ENCODE measurements around the gene PIM1.
"Not testable (repeated sequence)": the region's sequence is repeated elsewhere in the genome, so short reads cannot be mapped to it uniquely, and the experiment has no call there.

PIM1 gene

GRCh38 chr6:37171970-37172812 lies 2.2 kb downstream of the PIM1 start:
- DNase-seq: peak; percentile 82

- DNase-seq: peak; percentile 65
Observed at GRCh38 chr6:37172912-37173492, 3.0 kb downstream of the PIM1 start.

GRCh38 chr6:37173493-37174195 lies 3.7 kb downstream of the PIM1 start:
- no peak for DNase-seq

- DNase-seq: no peak
Observed at GRCh38 chr6:37174196-37174514, 4.2 kb downstream of the PIM1 start.

- DNase-seq: no peak
Observed at GRCh38 chr6:37174515-37175331, 4.8 kb downstream of the PIM1 start.

- DNase-seq: no peak
Observed at GRCh38 chr6:37175332-37176267, 5.6 kb downstream of the PIM1 start.

DNA sequence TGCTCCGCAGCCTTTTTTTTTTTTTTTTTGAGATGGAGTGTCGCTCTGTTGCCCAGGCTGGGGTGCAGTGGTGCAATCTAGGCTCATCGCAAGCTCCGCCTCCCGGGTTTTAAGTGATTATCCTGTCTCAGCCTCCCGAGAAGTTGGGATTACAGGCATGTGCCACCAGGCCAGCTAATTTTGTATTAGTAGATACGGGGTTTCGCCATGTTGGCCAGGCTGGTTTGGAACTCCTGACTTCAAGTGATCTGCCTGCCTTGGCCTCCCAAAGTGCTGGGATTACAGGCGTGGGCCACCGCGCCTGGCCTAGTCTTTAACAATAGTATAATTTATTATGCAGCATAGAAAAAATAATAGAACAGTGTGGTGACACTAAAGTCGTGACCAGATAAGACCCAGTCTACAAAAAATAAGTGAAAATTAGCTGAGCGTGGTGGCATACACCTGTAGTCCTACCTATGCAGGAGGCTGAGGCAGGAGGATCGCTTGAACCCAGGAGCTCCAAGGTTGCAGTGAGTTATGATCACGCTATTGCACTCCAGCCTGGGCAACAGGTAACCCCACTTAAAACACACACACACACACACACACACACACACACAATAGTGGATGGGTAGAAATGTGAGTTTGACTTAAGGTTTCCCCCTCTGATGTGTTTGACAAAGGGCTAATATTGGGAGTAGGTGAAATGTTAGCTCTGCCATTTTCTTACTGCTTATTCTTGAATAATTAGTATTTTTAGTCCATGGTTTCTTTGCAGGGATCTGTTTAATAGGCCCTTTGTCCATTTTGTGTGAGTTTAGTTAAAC lies 6.5 kb downstream of the PIM1 start:
- no peak for DNase-seq

- no peak for DNase-seq
Observed at GRCh38 chr6:37177077-37177934, 7.4 kb downstream of the PIM1 start.

DNA sequence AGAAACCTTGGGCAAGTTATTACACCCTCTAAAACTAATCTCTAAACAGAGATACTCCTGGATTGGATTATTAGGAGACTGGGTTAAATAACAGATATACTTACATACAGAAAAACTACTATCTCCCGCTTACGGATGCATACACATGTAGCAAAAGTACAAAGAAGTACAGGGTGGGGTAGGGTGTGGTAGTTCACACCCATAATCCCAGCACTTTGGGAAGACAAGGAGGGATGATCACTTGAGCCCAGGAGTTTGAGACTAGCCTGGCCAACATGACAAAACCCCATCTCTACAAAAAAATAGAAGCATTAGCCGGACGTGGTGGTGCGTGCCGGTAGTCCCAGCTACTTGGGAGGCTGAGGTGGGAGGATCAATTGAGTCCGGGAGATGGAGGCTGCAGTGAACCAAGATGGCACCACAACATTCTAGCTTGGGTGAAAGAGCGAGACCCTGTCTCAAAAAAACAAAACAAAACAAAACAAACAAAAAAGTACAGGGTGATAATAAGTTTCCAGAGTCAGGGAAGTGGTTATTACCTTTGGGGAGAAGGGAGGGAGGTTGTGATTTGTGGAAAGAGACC lies 8.1 kb downstream of the PIM1 start:
- no peak for DNase-seq

- DNase-seq: no peak
Observed at GRCh38 chr6:37180075-37180474, 10.1 kb downstream of the PIM1 start.

GRCh38 chr6:37180610-37181009 lies 10.7 kb downstream of the PIM1 start:
- DNase-seq: not testable (repeated sequence)

- no peak for DNase-seq
Observed at GRCh38 chr6:37182736-37183590, 13.0 kb downstream of the PIM1 start.

DNA sequence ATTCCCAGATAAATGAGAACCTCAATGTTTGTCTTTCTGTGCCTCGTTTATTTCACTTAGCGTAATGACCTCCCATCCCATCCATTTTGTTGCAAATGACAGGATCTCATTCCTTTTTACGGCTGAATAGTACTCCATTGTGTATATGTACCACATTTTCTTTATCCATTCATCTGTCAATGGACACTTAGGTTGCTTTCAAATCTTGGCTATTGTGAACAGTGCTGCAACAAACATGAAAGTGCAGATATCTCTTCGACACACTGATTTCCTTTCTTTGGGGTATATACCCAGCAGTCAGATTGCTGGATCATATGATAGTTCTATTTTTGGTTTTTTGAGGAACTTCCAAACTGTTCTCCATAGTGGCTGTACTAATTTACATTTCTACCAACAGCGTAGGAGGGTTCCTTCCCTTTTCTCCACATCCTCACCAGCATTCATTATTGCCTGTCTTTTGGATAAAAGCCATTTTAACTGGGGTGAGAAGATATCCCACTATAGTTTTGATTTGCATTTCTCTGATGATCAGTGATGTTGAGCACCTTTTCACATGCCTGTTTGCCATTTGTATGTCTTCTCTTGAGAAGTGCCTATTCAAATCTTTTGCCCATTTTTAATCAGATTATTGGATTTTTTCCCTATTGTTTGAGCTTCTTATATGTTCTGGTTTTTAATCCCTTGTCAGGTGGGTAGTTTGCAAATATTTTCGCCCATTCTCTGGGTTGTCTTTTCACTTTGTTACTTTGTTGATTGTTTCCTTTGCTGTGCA lies 16.2 kb downstream of the PIM1 start:
- not testable (repeated sequence) for DNase-seq

DNA sequence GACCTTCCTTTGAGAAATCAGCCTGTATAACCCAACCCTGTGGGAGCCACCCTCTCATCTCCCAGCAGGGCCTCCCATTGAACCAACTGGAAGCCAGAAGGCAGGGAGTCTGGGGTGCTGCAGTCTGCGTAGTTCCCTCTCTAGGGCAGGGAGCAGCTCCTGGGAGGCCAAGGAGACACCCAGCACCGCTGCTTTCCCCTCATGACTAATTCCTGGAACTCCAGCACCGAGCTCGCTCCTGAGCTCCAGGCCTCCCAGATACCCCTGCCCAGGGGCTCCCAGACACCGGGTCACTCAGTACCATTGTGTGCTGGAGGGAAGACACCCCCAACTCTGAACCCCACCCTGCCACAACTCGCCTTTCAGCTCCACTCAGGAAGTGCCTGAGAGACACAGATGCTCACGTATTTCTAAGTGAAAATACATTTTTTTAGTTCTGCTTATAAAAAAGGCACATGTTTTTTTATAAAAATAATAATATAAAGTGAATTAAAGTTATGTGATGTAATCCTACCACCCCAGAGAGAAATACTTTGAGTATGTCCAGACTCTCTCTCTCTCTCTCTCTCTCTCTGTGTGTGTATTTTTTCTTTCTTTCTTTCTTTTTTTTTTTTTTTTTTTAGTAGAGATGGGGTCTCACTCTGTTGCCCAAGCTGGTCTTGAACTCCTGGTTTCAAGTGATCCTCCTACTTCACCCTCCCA lies 17.5 kb downstream of the PIM1 start:
- no peak for DNase-seq

GRCh38 chr6:37188962-37189510 lies 19.1 kb downstream of the PIM1 start:
- no peak for DNase-seq

DNA sequence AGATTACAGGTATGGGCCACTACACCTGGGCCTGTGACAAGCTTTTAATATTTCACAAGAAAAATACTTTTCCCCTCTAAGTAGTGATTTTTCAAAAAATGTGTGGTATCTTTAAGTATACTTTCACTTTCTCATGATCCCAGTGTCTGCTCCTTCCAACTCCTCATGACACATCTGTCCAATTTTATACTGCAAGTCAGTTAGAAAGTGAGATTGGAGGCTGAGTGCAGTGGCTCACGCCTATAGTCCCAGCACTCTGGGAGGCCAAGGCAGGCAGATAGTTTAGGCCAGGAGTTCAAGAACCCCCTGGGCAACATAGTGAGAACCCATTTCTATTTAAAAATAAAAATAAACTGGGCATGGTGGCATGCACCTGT lies 20.2 kb downstream of the PIM1 start:
- no peak for DNase-seq

- no peak for DNase-seq
Observed at GRCh38 chr6:37192666-37193065, 22.7 kb downstream of the PIM1 start.

Data from DMS79 (cell line).